Measurements from ENCODE around the gene IGSF3.
A peak's percentile ranks its signal among the peaks of the same experiment; 100 is the strongest.
"Not testable (repeated sequence)": the region's sequence is repeated elsewhere in the genome, so short reads cannot be mapped to it uniquely, and the experiment has no call there.

IGSF3 gene

GRCh38 chr1:116569776-116570357 lies 97.7 kb downstream of the IGSF3 start:
- ATAC-seq (ENCODE audit: low read depth) (peak; percentile 25), DNase-seq (ENCODE audit: low spot score in 2 of 2) (peak in 1 of 2 donors; percentile 29)
- peak overlapping the region; percentile 97 for H3K27ac Mint-ChIP-seq
- H3K36me3 Mint-ChIP-seq = peaks cover 6% of the 10 kb centered on the region
- H3K9me3 Mint-ChIP-seq = peaks cover 3% of the 10 kb centered on the region
- H3K4me1 Mint-ChIP-seq = peaks cover 42% of the 10 kb centered on the region
- peak overlapping the region; percentile 94 for H3K4me3 Mint-ChIP-seq
- H3K27me3 Mint-ChIP-seq = no peaks in the 10 kb centered on the region

GRCh38 chr1:116569381-116569670 lies 98.2 kb downstream of the IGSF3 start:
- Mint-ChIP-seq H3K36me3 (peaks cover 9% of the 10 kb centered on the region), H3K9me3 (peaks cover 6% of the 10 kb centered on the region), H3K27me3 (no peaks in the 10 kb centered on the region), H3K27ac (peak overlapping the region; percentile 97), H3K4me1 (peaks cover 42% of the 10 kb centered on the region), H3K4me3 (peak overlapping the region; percentile 94)
- DNase-seq (ENCODE audit: low spot score in 2 of 2) (no peak), ATAC-seq (ENCODE audit: low read depth) (no peak)

- peak overlapping the region; percentile 97 for H3K27ac Mint-ChIP-seq
Observed at GRCh38 chr1:116568662-116569380, 98.7 kb downstream of the IGSF3 start.

GRCh38 chr1:116567790-116568661 lies 99.5 kb downstream of the IGSF3 start:
- peaks cover 45% of the 10 kb centered on the region for H3K4me1 Mint-ChIP-seq
- H3K27me3 Mint-ChIP-seq = no peaks in the 10 kb centered on the region
- H3K36me3 Mint-ChIP-seq = peaks cover 19% of the 10 kb centered on the region
- H3K4me3 Mint-ChIP-seq = peak overlapping the region; percentile 15
- peaks cover 9% of the 10 kb centered on the region for H3K9me3 Mint-ChIP-seq
- no peak for ATAC-seq (ENCODE audit: low read depth)
- DNase-seq (ENCODE audit: low spot score in 2 of 2) = no peak
- peak overlapping the region; percentile 97 for H3K27ac Mint-ChIP-seq

More at GRCh38 chr1:116568662-116569380, 98.7 kb downstream of the IGSF3 start:
- Mint-ChIP-seq H3K4me3 (peak overlapping the region; percentile 94), H3K4me1 (peaks cover 45% of the 10 kb centered on the region), H3K9me3 (peaks cover 9% of the 10 kb centered on the region), H3K36me3 (peaks cover 14% of the 10 kb centered on the region), H3K27me3 (no peaks in the 10 kb centered on the region)
- no peak for DNase-seq (ENCODE audit: low spot score in 2 of 2)
- no peak for ATAC-seq (ENCODE audit: low read depth)

- Mint-ChIP-seq H3K27me3 (no peaks in the 10 kb centered on the region), H3K9me3 (peaks cover 12% of the 10 kb centered on the region), H3K4me1 (peaks cover 53% of the 10 kb centered on the region), H3K36me3 (peaks cover 27% of the 10 kb centered on the region), H3K27ac (peak overlapping the region; percentile 92), H3K4me3 (no peak overlapping the region)
- ATAC-seq (ENCODE audit: low read depth) = no peak
- no peak for DNase-seq (ENCODE audit: low spot score in 2 of 2)
Observed at GRCh38 chr1:116565222-116565621, 102.3 kb downstream of the IGSF3 start.

- Mint-ChIP-seq H3K4me3 (no peak overlapping the region), H3K36me3 (peaks cover 27% of the 10 kb centered on the region), H3K9me3 (peaks cover 12% of the 10 kb centered on the region), H3K27me3 (no peaks in the 10 kb centered on the region), H3K27ac (peak overlapping the region; percentile 92), H3K4me1 (peaks cover 52% of the 10 kb centered on the region)
- no peak for DNase-seq (ENCODE audit: low spot score in 2 of 2)
- peak; percentile 38 for ATAC-seq (ENCODE audit: low read depth)
Observed at GRCh38 chr1:116564426-116564825, 103.1 kb downstream of the IGSF3 start.

- peaks cover 50% of the 10 kb centered on the region for H3K4me1 Mint-ChIP-seq
- H3K27ac Mint-ChIP-seq = peak overlapping the region; percentile 94
- peaks cover 27% of the 10 kb centered on the region for H3K36me3 Mint-ChIP-seq
- not testable (repeated sequence) for H3K4me3 Mint-ChIP-seq; ATAC-seq (ENCODE audit: low read depth); H3K27me3 Mint-ChIP-seq; DNase-seq (ENCODE audit: low spot score in 2 of 2)
- peaks cover 12% of the 10 kb centered on the region for H3K9me3 Mint-ChIP-seq
Observed at GRCh38 chr1:116562465-116562864, 105.1 kb downstream of the IGSF3 start.

- Mint-ChIP-seq H3K27ac (peak overlapping the region; percentile 94), H3K36me3 (peaks cover 25% of the 10 kb centered on the region), H3K27me3 (no peaks in the 10 kb centered on the region), H3K9me3 (peaks cover 12% of the 10 kb centered on the region), H3K4me3 (no peak overlapping the region), H3K4me1 (peaks cover 52% of the 10 kb centered on the region)
- DNase-seq (ENCODE audit: low spot score in 2 of 2) = no peak
- no peak for ATAC-seq (ENCODE audit: low read depth)
Observed at GRCh38 chr1:116561563-116561962, 106.0 kb downstream of the IGSF3 start.

GRCh38 chr1:116560704-116561490 lies 106.6 kb downstream of the IGSF3 start:
- H3K27me3 Mint-ChIP-seq = no peaks in the 10 kb centered on the region
- peaks cover 25% of the 10 kb centered on the region for H3K36me3 Mint-ChIP-seq
- H3K4me3 Mint-ChIP-seq = peak overlapping the region; percentile 35
- ATAC-seq (ENCODE audit: low read depth) (no peak), DNase-seq (ENCODE audit: low spot score in 2 of 2) (no peak)
- peaks cover 51% of the 10 kb centered on the region for H3K4me1 Mint-ChIP-seq
- H3K9me3 Mint-ChIP-seq = peaks cover 12% of the 10 kb centered on the region
- peak overlapping the region; percentile 94 for H3K27ac Mint-ChIP-seq

- Mint-ChIP-seq H3K4me3 (peak overlapping the region; percentile 83), H3K4me1 (peaks cover 54% of the 10 kb centered on the region), H3K27ac (peak overlapping the region; percentile 94), H3K27me3 (no peaks in the 10 kb centered on the region), H3K9me3 (peaks cover 6% of the 10 kb centered on the region), H3K36me3 (peaks cover 18% of the 10 kb centered on the region)
- DNase-seq (ENCODE audit: low spot score in 2 of 2) (no peak), ATAC-seq (ENCODE audit: low read depth) (no peak)
Observed at GRCh38 chr1:116559304-116559761, 108.2 kb downstream of the IGSF3 start.

- Mint-ChIP-seq H3K9me3 (peaks cover 3% of the 10 kb centered on the region), H3K4me3 (peak overlapping the region; percentile 35)
Observed at GRCh38 chr1:116558571-116558970, 109.0 kb downstream of the IGSF3 start.

GRCh38 chr1:116558140-116558549 lies 109.4 kb downstream of the IGSF3 start:
- DNase-seq (ENCODE audit: low spot score in 2 of 2) (no peak), ATAC-seq (ENCODE audit: low read depth) (peak; percentile 67)
- H3K4me1 Mint-ChIP-seq = peaks cover 58% of the 10 kb centered on the region
- H3K27ac Mint-ChIP-seq = peak overlapping the region; percentile 94
- peak overlapping the region; percentile 35 for H3K4me3 Mint-ChIP-seq
- H3K9me3 Mint-ChIP-seq = peaks cover 3% of the 10 kb centered on the region
- peaks cover 8% of the 10 kb centered on the region for H3K36me3 Mint-ChIP-seq
- no peaks in the 10 kb centered on the region for H3K27me3 Mint-ChIP-seq

More at GRCh38 chr1:116558571-116558970, 109.0 kb downstream of the IGSF3 start:
- DNase-seq (ENCODE audit: low spot score in 2 of 2) = no peak
- H3K27me3 Mint-ChIP-seq = no peaks in the 10 kb centered on the region
- ATAC-seq (ENCODE audit: low read depth) = no peak
- H3K4me1 Mint-ChIP-seq = peaks cover 54% of the 10 kb centered on the region
- peak overlapping the region; percentile 94 for H3K27ac Mint-ChIP-seq
- H3K36me3 Mint-ChIP-seq = peaks cover 12% of the 10 kb centered on the region

- no peak for ATAC-seq (ENCODE audit: low read depth)
- Mint-ChIP-seq H3K27ac (peak overlapping the region; percentile 94), H3K4me3 (peak overlapping the region; percentile 19), H3K36me3 (peaks cover 2% of the 10 kb centered on the region), H3K9me3 (peaks cover under 1% of the 10 kb centered on the region), H3K27me3 (no peaks in the 10 kb centered on the region), H3K4me1 (peaks cover 56% of the 10 kb centered on the region)
- DNase-seq (ENCODE audit: low spot score in 2 of 2) = no peak
Observed at GRCh38 chr1:116557323-116557878, 110.1 kb downstream of the IGSF3 start.

Measured in memory B cell (primary cell).